Kidney (tissue), 14 donors: ENCODE measurements around the gene CAVIN4. TPM values are rescaled to one million over a fixed set of nuclear protein-coding genes. Genes with fewer than 3 reads are reported as not detected.

Experiments
- DNase-seq, 5 donors: peaks; one replicate each; pipeline ENCODE4 v3.0.0-alpha.2; 2013 to 2020
- FAIRE-seq: peaks from 2 replicates; lab custom pipeline; 2012; peaks lifted over from hg19 to GRCh38; lab: Jason Lieb, UNC
- H3K27ac ChIP-seq, 2 donors: one replicate each; pipeline ENCODE4 v1.7.0; 2013; ENCODE audit warnings: low read depth in 2 of 2, low read length in 2 of 2, inconsistent platforms in 1 of 2
- H3K27me3 ChIP-seq: one replicate; pipeline ENCODE4 v1.7.1; 2013; ENCODE audit warnings: low read length, inconsistent platforms; ENCODE audit not compliant: control insufficient read depth, insufficient read depth
- H3K36me3 ChIP-seq, 3 donors: one replicate each; pipeline versions ENCODE4 v1.7.0 to v1.7.1; 2013; ENCODE audit warnings: low read length in 3 of 3, control low read depth in 1 of 3, inconsistent platforms in 1 of 3; ENCODE audit not compliant: insufficient read depth in 3 of 3, control insufficient read depth in 2 of 3
- H3K4me1 ChIP-seq, 3 donors: one replicate each; pipeline versions ENCODE4 v1.7.0 to v1.7.1; 2013; ENCODE audit warnings: low read length in 3 of 3, inconsistent platforms in 1 of 3, low read depth in 1 of 3; ENCODE audit not compliant: control insufficient read depth in 2 of 3, insufficient read depth in 2 of 3
- H3K4me3 ChIP-seq, 3 donors: one replicate each; pipeline versions ENCODE4 v1.7.0 to v1.8.1; 2013; ENCODE audit warnings: low read length in 3 of 3, control low read depth in 1 of 3, inconsistent platforms in 1 of 3
- H3K9ac ChIP-seq, 3 donors: one replicate each; pipeline versions ENCODE4 v1.7.0 to v1.7.1; 2013; ENCODE audit warnings: low read length in 3 of 3, control low read depth in 1 of 3, inconsistent platforms in 1 of 3
- H3K9me3 ChIP-seq, 3 donors: one replicate each; pipeline versions ENCODE4 v1.7.0 to v1.7.1; 2013; ENCODE audit warnings: low read length in 3 of 3, control low read depth in 1 of 3, inconsistent platforms in 1 of 3; ENCODE audit not compliant: control insufficient read depth in 2 of 3, insufficient read depth in 1 of 3
- CTCF ChIP-seq: IDR thresholded peaks from 3 replicates; pipeline ENCODE4 v1.5.1; 2012; ENCODE audit warnings: mild to moderate bottlenecking, moderate library complexity, borderline replicate concordance; ENCODE audit not compliant: insufficient read depth; ENCODE audit errors: extremely low read depth
- intact Hi-C: fragments of 100-400 bp; cut with DNase I; formaldehyde crosslinking; loops from one replicate; pipeline ENCODE4 v1.11.1; 2022
- polyA plus RNA-seq: library from polyadenylated mRNA; stranded (reverse); fragments of 350-450 nt; fragmentation: Illumina TruSeq; extraction: RNeasy Lipid Tissue Mini Kit (QIAGEN cat#74804); gene quantifications from one replicate; pipeline ENCODE4 v1.2.3, GENCODE V29; 2014; ENCODE audit warnings: low read depth, low replicate concordance; ENCODE audit not compliant: insufficient read depth
- total RNA-seq: library from RNA; stranded (reverse); fragmentation: NEBNext Ultra II Directional; extraction: Animal tissue kit (Norgen Biotek cat#: 25700); gene quantifications from one replicate; pipeline ENCODE4 v1.2.1, GENCODE V29; 2021
- donor health status: control.
- donor health status: control.
- donor health status: control.
- donor health status: control.
- donor health status: control.
- donor health status: DM: yes; HTN: yes; CAD: no.
- donor health status: Normal renal cell carcinoma (clear cell type).

The CAVIN4 gene
- total and polyA plus RNA-seq, 2 donors from 2014 or later = 0.13 to 0.24 TPM

DNA sequence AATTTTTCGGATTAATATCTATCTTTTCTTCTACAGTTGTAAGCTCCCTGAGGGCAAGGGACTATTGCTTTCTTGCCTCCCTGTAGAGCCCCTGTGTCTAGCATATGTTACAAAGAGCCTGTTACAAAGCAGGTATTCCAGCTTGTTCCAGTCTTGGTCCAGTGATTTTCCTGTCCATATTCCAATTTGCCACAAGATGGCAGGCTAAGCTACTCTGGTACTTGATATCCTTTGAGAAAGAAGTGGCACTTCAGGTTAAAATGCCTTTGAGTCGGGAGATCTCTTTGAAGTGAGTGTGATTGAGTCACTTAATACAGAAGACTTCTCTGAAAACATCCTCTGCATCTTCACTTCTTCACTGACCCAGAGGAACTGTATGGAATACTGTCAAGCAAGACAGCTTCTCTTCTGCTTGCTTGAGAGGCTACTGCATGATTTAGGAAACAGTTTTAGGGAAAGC is 24.5 kb downstream of the CAVIN4 start:
- Histone ChIP-seq H3K27me3 (no peaks in the 10 kb centered on the region), H3K36me3 (no peaks in the 10 kb centered on the region), H3K9me3 (no peaks in the 10 kb centered on the region), H3K4me1 (peaks cover 0 to 5% (median 0%) of the 10 kb centered on the region in 3 donors), H3K9ac (no peak overlapping the region), H3K4me3 (no peak overlapping the region), H3K27ac (no peak overlapping the region)
- DNase-seq = peak in 3 of 5 donors; percentile 69 to 89 (median 87)
- TF ChIP-seq CTCF = peak; percentile 62
- intact Hi-C loops = no loop called here
- no peak for FAIRE-seq

DNA sequence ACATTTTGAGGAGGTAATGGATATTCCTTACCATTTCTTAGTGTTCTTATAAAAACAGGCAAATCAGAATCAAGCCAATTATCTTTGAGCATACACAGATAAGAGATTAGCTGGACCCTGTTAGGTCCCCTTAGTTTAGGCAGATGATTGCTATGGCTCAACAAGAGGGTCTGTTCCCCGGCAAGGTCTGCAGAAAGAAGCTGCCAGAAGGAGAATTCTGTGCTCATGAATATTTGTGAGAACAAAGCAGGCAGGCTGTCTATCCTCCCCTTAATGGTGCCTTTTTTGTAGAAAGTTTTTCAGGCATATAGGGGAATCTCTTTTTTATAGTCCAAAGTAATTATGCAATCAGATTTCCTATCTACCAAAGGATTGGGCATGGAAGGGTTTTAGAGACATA is 27.5 kb downstream of the CAVIN4 start:
- no peak for FAIRE-seq

GRCh38 chr9:100619194-100619593 is 41.3 kb downstream of the CAVIN4 start:
- Histone ChIP-seq H3K9me3 (no peaks in the 10 kb centered on the region), H3K4me3 (no peak overlapping the region), H3K36me3 (no peaks in the 10 kb centered on the region), H3K4me1 (no peaks in the 10 kb centered on the region), H3K27ac (no peak overlapping the region), H3K9ac (no peak overlapping the region), H3K27me3 (no peaks in the 10 kb centered on the region)
- TF ChIP-seq CTCF = no peak
- FAIRE-seq (no peak), DNase-seq (no peak)
- intact Hi-C loops = no loop called here

More for the DNA sequence above, 27.5 kb downstream of the CAVIN4 start:
- Histone ChIP-seq H3K9ac (no peak overlapping the region), H3K4me1 (no peaks in the 10 kb centered on the region), H3K9me3 (no peaks in the 10 kb centered on the region), H3K36me3 (no peaks in the 10 kb centered on the region), H3K4me3 (no peak overlapping the region), H3K27me3 (no peaks in the 10 kb centered on the region), H3K27ac (no peak overlapping the region)
- no peak for TF ChIP-seq CTCF
- DNase-seq = no peak
- intact Hi-C loops = no loop called here

DNA sequence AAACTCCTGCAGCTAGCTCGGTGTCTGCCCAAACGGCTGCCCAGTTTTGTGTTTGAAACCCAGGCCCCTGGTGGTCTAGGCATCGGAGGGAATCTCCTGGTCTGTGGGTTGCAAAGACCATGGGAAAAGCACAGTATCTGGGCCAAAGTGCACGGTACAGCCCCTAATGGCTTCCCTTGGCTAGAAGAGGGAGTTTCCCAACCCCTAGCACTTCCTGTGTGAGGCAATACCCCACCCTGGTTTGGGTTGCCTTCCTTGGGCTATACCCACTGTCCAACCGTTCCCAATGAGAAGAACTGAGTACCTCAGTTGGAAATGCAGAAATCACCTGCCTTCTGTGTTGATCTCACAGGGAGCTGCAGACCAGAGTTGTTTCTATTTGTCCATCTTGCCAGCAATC is 41.8 kb downstream of the CAVIN4 start:
- H3K27ac ChIP-seq = no peak overlapping the region
- no peak for FAIRE-seq
- intact Hi-C loops = no loop called here
- TF ChIP-seq CTCF = no peak
- DNase-seq = no peak
- no peaks in the 10 kb centered on the region for H3K9me3 ChIP-seq
- H3K36me3 ChIP-seq = no peaks in the 10 kb centered on the region
- H3K4me1 ChIP-seq = no peaks in the 10 kb centered on the region
- no peak overlapping the region for H3K9ac ChIP-seq
- H3K4me3 ChIP-seq = no peak overlapping the region
- no peaks in the 10 kb centered on the region for H3K27me3 ChIP-seq
